ENCODE measurements around the gene TNXB. TPM values are rescaled to one million over a fixed set of nuclear protein-coding genes. Genes with fewer than 3 reads are reported as not detected.

TNXB gene
- total and polyA plus RNA-seq, 9 of the 15 experiments (the other 6 are each of a cell fraction or from before 2014, with no cell fraction given) = 0.14 to 28.1 (median 12.4) TPM

GRCh38 chr6:32127717-32128592, 18.8 kb upstream of the TNXB start, which contains the start of gene ATF6B (continued):
- TF ChIP-seq ZBTB40 (IDR thresholded peaks at IDR 0.05) = peak; percentile 62
- TF ChIP-seq ZBTB40 (CRISPR knock-in tag; IDR thresholded peaks at IDR 0.05) = no peak
- TF ChIP-seq ETV6 (IDR thresholded peaks at IDR 0.05; ENCODE audit: borderline replicate concordance in 1 of 2, low read depth in 2 of 2, low read length in 1 of 2) = no peak
- no peak for TF ChIP-seq ETV6 (CRISPR knock-in tag; IDR thresholded peaks at IDR 0.05; ENCODE audit: borderline replicate concordance)
- peak; percentile 87 for TF ChIP-seq SUPT5H (IDR thresholded peaks at IDR 0.05)
- peak; percentile 88 for TF ChIP-seq SIN3B (IDR thresholded peaks at IDR 0.05; ENCODE audit: low read depth)
- no peak for TF ChIP-seq MTA2 (IDR thresholded peaks at IDR 0.05; ENCODE audit: low read depth)
- TF ChIP-seq NR4A1 (CRISPR knock-in tag; IDR thresholded peaks at IDR 0.05) = no peak
- no peak for TF ChIP-seq NR4A1 (tag; IDR thresholded peaks at IDR 0.05)
- peak; percentile 58 for TF ChIP-seq FOSL1 (tag; conservative IDR thresholded peaks at IDR 0.05)
- TF ChIP-seq ZBTB7A (IDR thresholded peaks at IDR 0.05; ENCODE audit: borderline replicate concordance, control insufficient read depth, low read depth, low read length) = peak; percentile 72; the same call in 1 of the 2 replicates
- TF ChIP-seq ELK3 (CRISPR knock-in tag; IDR thresholded peaks at IDR 0.05) = no peak
- TF ChIP-seq ZMIZ1 (IDR thresholded peaks at IDR 0.05; ENCODE audit: low read depth in 2 of 2, low read length in 2 of 2) = no peak
- TF ChIP-seq FOXJ3 (CRISPR knock-in tag; IDR thresholded peaks at IDR 0.05) = no peak

All from K562 (cell line).